Gastroesophageal sphincter (tissue), 3 donors: ENCODE measurements around the gene ANKH.

Experiments
- EP300 ChIP-seq: sonication (generic); formaldehyde crosslinking; IDR thresholded peaks from one replicate; pipeline ENCODE4 v1.6.1; 2017; ENCODE audit warnings: antibody characterized with exemption, mild to moderate bottlenecking
- POLR2A ChIP-seq, 2 donors: fragments of 450-650 bp; IDR thresholded peaks; one replicate each; pipeline ENCODE4 v1.6.1; 2017; ENCODE audit warnings: antibody characterized with exemption in 2 of 2, mild to moderate bottlenecking in 2 of 2, moderate library complexity in 1 of 2
- TF ChIP-seq, protein P1 (sequence below), 4 experiments: fragments of 200-600 bp in 2 of 4; fragments of 450-650 bp in 2 of 4; sonication (generic) in 1 of 4; IDR thresholded peaks; one replicate each; pipeline ENCODE4 v1.5.1; 2017 to 2019; ENCODE audit warnings: antibody characterized with exemption in 4 of 4, mild to moderate bottlenecking in 2 of 4, moderate library complexity in 2 of 4

DNA sequence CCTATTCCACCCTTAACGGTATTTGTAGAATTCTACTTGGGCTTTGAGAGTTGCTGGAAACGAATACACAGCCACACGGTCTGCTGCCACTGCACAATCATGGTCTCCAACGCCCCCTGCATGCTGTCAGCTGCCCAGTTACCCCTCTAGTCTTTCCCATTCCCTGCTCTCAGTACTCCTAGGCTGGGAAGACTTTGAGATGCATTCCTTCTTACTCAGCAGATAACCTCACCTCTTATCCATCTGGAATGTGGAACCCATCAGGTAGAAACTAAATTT lies 92.8 kb downstream of the ANKH start:
- TF ChIP-seq, protein P1, sequence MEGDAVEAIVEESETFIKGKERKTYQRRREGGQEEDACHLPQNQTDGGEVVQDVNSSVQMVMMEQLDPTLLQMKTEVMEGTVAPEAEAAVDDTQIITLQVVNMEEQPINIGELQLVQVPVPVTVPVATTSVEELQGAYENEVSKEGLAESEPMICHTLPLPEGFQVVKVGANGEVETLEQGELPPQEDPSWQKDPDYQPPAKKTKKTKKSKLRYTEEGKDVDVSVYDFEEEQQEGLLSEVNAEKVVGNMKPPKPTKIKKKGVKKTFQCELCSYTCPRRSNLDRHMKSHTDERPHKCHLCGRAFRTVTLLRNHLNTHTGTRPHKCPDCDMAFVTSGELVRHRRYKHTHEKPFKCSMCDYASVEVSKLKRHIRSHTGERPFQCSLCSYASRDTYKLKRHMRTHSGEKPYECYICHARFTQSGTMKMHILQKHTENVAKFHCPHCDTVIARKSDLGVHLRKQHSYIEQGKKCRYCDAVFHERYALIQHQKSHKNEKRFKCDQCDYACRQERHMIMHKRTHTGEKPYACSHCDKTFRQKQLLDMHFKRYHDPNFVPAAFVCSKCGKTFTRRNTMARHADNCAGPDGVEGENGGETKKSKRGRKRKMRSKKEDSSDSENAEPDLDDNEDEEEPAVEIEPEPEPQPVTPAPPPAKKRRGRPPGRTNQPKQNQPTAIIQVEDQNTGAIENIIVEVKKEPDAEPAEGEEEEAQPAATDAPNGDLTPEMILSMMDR (IDR thresholded peaks at IDR 0.05), result no peak
- TF ChIP-seq POLR2A (IDR thresholded peaks at IDR 0.05), result no peak
- no peak for TF ChIP-seq EP300
